Endothelial cell of umbilical vein (primary cell): ENCODE results near the gene WDR93. TPM values are rescaled to one million over a fixed set of nuclear protein-coding genes. Genes with fewer than 3 reads are reported as not detected.

Experiments used
- BruUV-seq: library from RNA; stranded (reverse); fragments of 400-500 nt; replicated peaks from 2 replicates; lab custom pipeline; 2021; lab: Mats Ljungman, UMichigan
- CTCF ChIA-PET: fragments of 300-600, 350-600 bp; sonication (Branson Sonifier 250); formaldehyde crosslinking; loops from one replicate; lab custom pipeline; 2021; ENCODE audit warnings: antibody characterized with exemption, inconsistent platforms; lab: Charles Lee
- POLR2A ChIA-PET: fragments of 300-600, 350-600 bp; sonication (Branson Sonifier 250); formaldehyde crosslinking; loops from one replicate; lab custom pipeline; 2021; ENCODE audit warnings: antibody characterized with exemption, inconsistent platforms; lab: Charles Lee
- DNase-seq: peaks from one replicate; pipeline ENCODE4 v3.0.0-alpha.2; 2011; ENCODE audit warnings: low read depth, low spot score
- FAIRE-seq: peaks from 2 replicates; lab custom pipeline; 2011; peaks lifted over from hg19 to GRCh38; lab: Jason Lieb, UNC
- H2AFZ ChIP-seq: 2 replicates; pipeline ENCODE4 v1.6.0; 2012; ENCODE audit warnings: low read depth, low read length, control low read depth, inconsistent platforms
- H3K27ac ChIP-seq: 2 replicates; pipeline ENCODE4 v1.5.1; 2011; ENCODE audit warnings: low read depth, mild to moderate bottlenecking, control low read depth, low read length, moderate library complexity; ENCODE audit not compliant: insufficient read depth
- H3K27me3 ChIP-seq, 2 experiments: 2 replicates each; pipeline versions ENCODE4 v1.6.0 to v1.6.1; 2011; ENCODE audit warnings: low read length in 2 of 2, mixed read lengths in 1 of 2; ENCODE audit not compliant: control insufficient read depth in 2 of 2, insufficient read depth in 2 of 2
- H3K36me3 ChIP-seq, 2 experiments: 2 replicates in 1 of 2; 3 replicates in 1 of 2; pipeline ENCODE4 v1.5.1; 2011; ENCODE audit warnings: low read length in 2 of 2, mild to moderate bottlenecking in 1 of 2, moderate library complexity in 1 of 2; ENCODE audit not compliant: control insufficient read depth in 2 of 2, insufficient read depth in 2 of 2; ENCODE audit errors: extremely low read depth in 1 of 2
- H3K4me1 ChIP-seq: 3 replicates; pipeline ENCODE4 v1.5.1; 2011; ENCODE audit warnings: mild to moderate bottlenecking, low read length; ENCODE audit not compliant: control insufficient read depth, insufficient read depth; ENCODE audit errors: extremely low read depth
- H3K4me2 ChIP-seq: 2 replicates; pipeline ENCODE4 v1.6.1; 2011; ENCODE audit warnings: low read length, control low read depth, mixed read lengths; ENCODE audit not compliant: insufficient read depth
- H3K4me3 ChIP-seq, 3 experiments: fragments of 200-600 bp in 1 of 3; sonication (generic), shearing (Covaris generic) in 1 of 3; replicated peaks in 1 of 3; 2 replicates each; pipeline ENCODE4 v1.5.1; 2011 to 2016; ENCODE audit warnings: control low read depth in 3 of 3, low read length in 3 of 3, mild to moderate bottlenecking in 2 of 3, inconsistent platforms in 1 of 3, low read depth in 1 of 3, moderate library complexity in 1 of 3; ENCODE audit not compliant: insufficient read depth in 1 of 3
- H3K79me2 ChIP-seq: 2 replicates; pipeline ENCODE4 v1.6.0; 2012; ENCODE audit warnings: low read length, inconsistent platforms; ENCODE audit not compliant: control insufficient read depth, insufficient read depth
- H3K9ac ChIP-seq: replicated peaks from 2 replicates; pipeline ENCODE3; 2011; ENCODE audit warnings: low read length, control low read depth; ENCODE audit not compliant: insufficient read depth; ENCODE audit errors: extremely low read depth
- H3K9me1 ChIP-seq: replicated peaks from 3 replicates; pipeline ENCODE4 v1.6.0; 2011; ENCODE audit warnings: mild to moderate bottlenecking, low read length; ENCODE audit not compliant: control insufficient read depth, insufficient read depth; ENCODE audit errors: extremely low read depth
- H3K9me3 ChIP-seq: replicated peaks from 2 replicates; pipeline ENCODE4 v1.5.1; 2012; ENCODE audit warnings: low read length, inconsistent platforms; ENCODE audit not compliant: control insufficient read depth, insufficient read depth
- H4K20me1 ChIP-seq: replicated peaks from 2 replicates; pipeline ENCODE3; 2011; ENCODE audit warnings: mild to moderate bottlenecking, low read length; ENCODE audit not compliant: control insufficient read depth, insufficient read depth; ENCODE audit errors: extremely low read depth
- FOS ChIP-seq: IDR thresholded peaks from 2 replicates; pipeline ENCODE4 v1.6.1; 2011; ENCODE audit warnings: mild to moderate bottlenecking, low read length, moderate library complexity, borderline replicate concordance; ENCODE audit not compliant: insufficient read depth
- JUN ChIP-seq: IDR thresholded peaks from 2 replicates; pipeline ENCODE4 v1.6.1; 2011; ENCODE audit warnings: borderline replicate concordance, low read depth; ENCODE audit not compliant: insufficient read length, insufficient read depth
- POLR2A ChIP-seq: IDR thresholded peaks from 2 replicates; pipeline ENCODE4 v1.6.1; 2012; ENCODE audit warnings: low read depth, mild to moderate bottlenecking, control low read depth, low read length
- POLR2AphosphoS5 ChIP-seq: IDR thresholded peaks from 2 replicates; pipeline ENCODE4 v1.6.1; 2012; ENCODE audit warnings: low read depth, mild to moderate bottlenecking, control low read depth, low read length, moderate library complexity; ENCODE audit not compliant: insufficient read depth
- dilution Hi-C: fragments of 300-500 bp; cut with MboI; formaldehyde crosslinking; loops from one replicate; pipeline ENCODE4 v1.15.0; 2019; ENCODE audit warnings: low sequenced_read_pairs; ENCODE audit not compliant: extremely low pct_ligation_motif_present
- intact Hi-C: fragments of 100-400 bp; cut with micrococcal nuclease; formaldehyde crosslinking; loops from one replicate; pipeline ENCODE4 v1.10.0; 2022
- polyA plus RNA-seq, 4 experiments: library from polyadenylated mRNA; depleted of rRNA in 3 of 4; stranded (reverse) in 3 of 4; unstranded in 1 of 4; fragments of >200 nt; gene quantifications; 2 replicates each; pipeline versions ENCODE4 v1.2.1 to v1.2.3, GENCODE V29; 2011 to 2012; ENCODE audit warnings: missing spikeins in 1 of 4
- total RNA-seq: library from RNA; stranded (reverse); gene quantifications from 2 replicates; pipeline ENCODE4 v1.2.3, GENCODE V29; 2021
- TF ChIP-seq, protein P1 (sequence below), 2 donors: IDR thresholded peaks; 1 replicate in 1 of 2; 2 replicates in 1 of 2; pipeline ENCODE4 v1.5.1; 2011; ENCODE audit warnings: low read length in 2 of 2, mild to moderate bottlenecking in 2 of 2, moderate library complexity in 2 of 2, control low read depth in 1 of 2, inconsistent platforms in 1 of 2, low read depth in 1 of 2; ENCODE audit not compliant: insufficient read depth in 1 of 2; ENCODE audit errors: extremely low read depth in 1 of 2
- TF ChIP-seq, protein P2 (sequence below): IDR thresholded peaks from 2 replicates; pipeline ENCODE4 v1.6.1; 2011; ENCODE audit not compliant: insufficient read depth, insufficient read length

WDR93 gene
- total and polyA plus RNA-seq, 2 donors (not counting 3 experiments of a cell fraction or from before 2014, with no cell fraction given), result 0.07 TPM; not detected in 1

DNA sequence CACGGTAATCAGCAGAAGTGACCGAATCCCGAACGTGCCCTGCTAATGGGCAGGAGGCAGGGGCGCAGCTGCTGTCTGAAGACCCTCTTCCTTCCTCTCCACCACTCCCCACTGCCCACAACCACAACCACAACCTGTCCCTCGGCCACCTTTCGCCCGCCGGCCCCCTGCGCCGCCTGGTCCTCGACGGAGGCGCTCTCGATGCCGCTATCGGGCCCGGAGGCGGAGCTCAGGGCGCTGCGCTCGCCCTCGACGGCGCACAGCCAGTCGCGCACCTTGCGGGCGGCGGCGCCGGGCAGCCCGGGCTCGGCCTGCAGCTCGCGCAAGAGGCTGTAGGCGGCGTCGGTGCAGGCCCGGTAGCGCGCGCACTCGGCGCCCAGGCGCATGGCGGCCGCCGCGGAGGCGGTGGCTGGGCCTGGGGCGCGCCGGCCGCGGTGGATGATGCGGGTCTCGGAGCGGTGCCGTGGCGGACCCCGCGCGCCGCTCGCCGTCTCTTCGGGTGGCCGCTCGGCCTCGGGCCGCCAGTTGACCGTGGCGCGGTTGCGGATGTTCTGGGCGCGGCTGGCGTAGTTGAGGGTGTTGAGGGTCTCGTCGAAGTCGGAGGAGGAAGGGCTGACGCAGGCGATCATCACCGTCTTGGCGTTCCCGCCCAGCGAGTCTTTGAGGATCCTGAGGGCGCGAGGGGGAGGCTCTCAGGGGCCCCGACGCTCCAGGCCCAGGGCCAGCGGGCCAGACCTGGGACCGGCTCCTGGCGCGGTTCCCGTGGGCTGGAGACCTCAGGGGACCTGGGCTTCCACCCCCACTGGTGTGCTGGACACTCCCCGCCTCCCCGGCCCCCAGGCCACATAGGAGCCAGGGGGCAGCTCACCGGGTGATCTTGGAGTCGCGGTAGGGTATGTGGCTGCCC, 42.3 kb upstream of the WDR93 start:
- Histone ChIP-seq H3K27me3 (no peaks in the 10 kb centered on the region), H3K36me3 (peaks cover 0 to 5% of the 10 kb centered on the region in 2 experiments), H3K79me2 (no peaks in the 10 kb centered on the region), H3K4me3 (no peak overlapping the region), H4K20me1 (no peaks in the 10 kb centered on the region), H3K4me2 (no peak overlapping the region), H3K4me1 (no peaks in the 10 kb centered on the region), H3K27ac (no peak overlapping the region), H3K9ac (no peak overlapping the region), H3K9me1 (no peaks in the 10 kb centered on the region), H2AFZ (no peak overlapping the region), H3K9me3 (no peaks in the 10 kb centered on the region)
- ChIA-PET CTCF (interaction anchor here (0.7 to 4.4 kb wide), 13 partner anchors 8 to 227 kb away, joined by 3 to 55 read pairs (median 4); no protein-coding TSS in a partner anchor), POLR2A (no interaction called here)
- BruUV-seq, result no TSS peak
- no peak for FAIRE-seq
- DNase-seq, result no peak
- intact Hi-C loops (no loop called here), dilution Hi-C loops (no loop called here)
- TF ChIP-seq FOS (no peak), JUN (no peak), POLR2AphosphoS5 (no peak), POLR2A (no peak)
- TF ChIP-seq, protein P1, sequence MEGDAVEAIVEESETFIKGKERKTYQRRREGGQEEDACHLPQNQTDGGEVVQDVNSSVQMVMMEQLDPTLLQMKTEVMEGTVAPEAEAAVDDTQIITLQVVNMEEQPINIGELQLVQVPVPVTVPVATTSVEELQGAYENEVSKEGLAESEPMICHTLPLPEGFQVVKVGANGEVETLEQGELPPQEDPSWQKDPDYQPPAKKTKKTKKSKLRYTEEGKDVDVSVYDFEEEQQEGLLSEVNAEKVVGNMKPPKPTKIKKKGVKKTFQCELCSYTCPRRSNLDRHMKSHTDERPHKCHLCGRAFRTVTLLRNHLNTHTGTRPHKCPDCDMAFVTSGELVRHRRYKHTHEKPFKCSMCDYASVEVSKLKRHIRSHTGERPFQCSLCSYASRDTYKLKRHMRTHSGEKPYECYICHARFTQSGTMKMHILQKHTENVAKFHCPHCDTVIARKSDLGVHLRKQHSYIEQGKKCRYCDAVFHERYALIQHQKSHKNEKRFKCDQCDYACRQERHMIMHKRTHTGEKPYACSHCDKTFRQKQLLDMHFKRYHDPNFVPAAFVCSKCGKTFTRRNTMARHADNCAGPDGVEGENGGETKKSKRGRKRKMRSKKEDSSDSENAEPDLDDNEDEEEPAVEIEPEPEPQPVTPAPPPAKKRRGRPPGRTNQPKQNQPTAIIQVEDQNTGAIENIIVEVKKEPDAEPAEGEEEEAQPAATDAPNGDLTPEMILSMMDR (IDR thresholded peaks at IDR 0.05; ENCODE audit: extremely low read depth in 1 of 2, insufficient read depth in 1 of 2, low read depth in 1 of 2, low read length in 2 of 2), result no peak
- TF ChIP-seq, protein P2, sequence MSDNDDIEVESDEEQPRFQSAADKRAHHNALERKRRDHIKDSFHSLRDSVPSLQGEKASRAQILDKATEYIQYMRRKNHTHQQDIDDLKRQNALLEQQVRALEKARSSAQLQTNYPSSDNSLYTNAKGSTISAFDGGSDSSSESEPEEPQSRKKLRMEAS, result no peak
